ENCODE measurements around the gene RTL10. TPM values are rescaled to one million over a fixed set of nuclear protein-coding genes. Genes with fewer than 3 reads are reported as not detected.

The RTL10 gene
- total RNA-seq, 6 experiments from 2014 or later: 6.4 to 9.1 (median 6.6) TPM

- intact Hi-C loops (cut with DNase I): loop anchor here in 1 of 2 donors (10.0 kb wide), 1 partner anchor 119 kb away; no protein-coding TSS in a partner anchor
- no peak overlapping the region for H3K27ac ChIP-seq
- no peak for TF ChIP-seq POLR2A (IDR thresholded peaks at IDR 0.05)
- TF ChIP-seq CTCF (IDR thresholded peaks at IDR 0.05): no peak
- no peaks in the 10 kb centered on the region for H3K27me3 ChIP-seq
- H3K4me1 ChIP-seq: no peaks in the 10 kb centered on the region
- 72% methylated on average over 2 of the region's 7 CpGs for WGBS (ENCODE audit: insufficient coverage, low coverage, low lambda C conversion rate, missing lambda C conversion rate)
- ATAC-seq: no peak
- no peaks in the 10 kb centered on the region for H3K9me3 ChIP-seq
- H3K36me3 ChIP-seq: no peaks in the 10 kb centered on the region
- no peak overlapping the region for H3K4me3 ChIP-seq
- peak in 1 of 3 donors; percentile 49 for DNase-seq
Observed at GRCh38 chr22:19873960-19874306, 19.3 kb upstream of the RTL10 start.

- Histone ChIP-seq H3K27ac (no peak overlapping the region), H3K9me3 (no peaks in the 10 kb centered on the region), H3K27me3 (no peaks in the 10 kb centered on the region), H3K36me3 (no peaks in the 10 kb centered on the region), H3K4me3 (no peak overlapping the region), H3K4me1 (no peaks in the 10 kb centered on the region)
- TF ChIP-seq POLR2A (IDR thresholded peaks at IDR 0.05) (no peak), CTCF (IDR thresholded peaks at IDR 0.05) (no peak)
- DNase-seq (peak in 2 of 3 donors; percentile 15 to 46), ATAC-seq (peak in 1 of 4 donors; percentile 8)
- 89% methylated on average over 11 of the region's 27 CpGs for WGBS (ENCODE audit: insufficient coverage, low coverage, low lambda C conversion rate, missing lambda C conversion rate)
- intact Hi-C loops (cut with DNase I): loop anchor here in 1 of 2 donors (10.0 kb wide), 1 partner anchor 119 kb away; no protein-coding TSS in a partner anchor
Observed at GRCh38 chr22:19873138-19873959, 18.7 kb upstream of the RTL10 start.

- DNase-seq (peak; percentile 21 to 49 (median 45)), ATAC-seq (peak in 2 of 4 donors; percentile 5 to 15)
- Histone ChIP-seq H3K4me1 (no peaks in the 10 kb centered on the region), H3K27ac (no peak overlapping the region), H3K9me3 (no peaks in the 10 kb centered on the region), H3K27me3 (no peaks in the 10 kb centered on the region), H3K4me3 (no peak overlapping the region), H3K36me3 (no peaks in the 10 kb centered on the region)
- TF ChIP-seq POLR2A (IDR thresholded peaks at IDR 0.05) (no peak), CTCF (IDR thresholded peaks at IDR 0.05) (no peak)
- intact Hi-C loops (cut with DNase I): loop anchor here in 1 of 2 donors (10.0 kb wide), 1 partner anchor 118 kb away; no protein-coding TSS in a partner anchor
- no CpG with 5 or more reads among the region's 7 CpGs for WGBS (ENCODE audit: insufficient coverage, low coverage, low lambda C conversion rate, missing lambda C conversion rate)
Observed at GRCh38 chr22:19872779-19873137, 18.1 kb upstream of the RTL10 start.

GRCh38 chr22:19871845-19872778, 17.4 kb upstream of the RTL10 start:
- Histone ChIP-seq H3K27ac (no peak overlapping the region), H3K36me3 (no peaks in the 10 kb centered on the region), H3K27me3 (no peaks in the 10 kb centered on the region), H3K9me3 (no peaks in the 10 kb centered on the region), H3K4me3 (no peak overlapping the region), H3K4me1 (no peaks in the 10 kb centered on the region)
- peak; percentile 10 to 48 (median 47) for DNase-seq
- no peak for TF ChIP-seq POLR2A (IDR thresholded peaks at IDR 0.05)
- intact Hi-C loops (cut with DNase I): loop anchor here in 1 of 2 donors (10.0 kb wide), 1 partner anchor 117 kb away; no protein-coding TSS in a partner anchor
- ATAC-seq: peak in 2 of 4 donors; percentile 3 to 7
- 60% methylated on average over 1 of the region's 16 CpGs for WGBS (ENCODE audit: insufficient coverage, low coverage, low lambda C conversion rate, missing lambda C conversion rate)
